Common myeloid progenitor, CD34-positive (primary cell): ENCODE data around the gene TDRKH.

Experiments
- CTCF ChIA-PET: fragments of 350-600 bp; sonication (Branson Sonifier 250); formaldehyde crosslinking; loops from one replicate; lab custom pipeline; 2021; ENCODE audit warnings: antibody characterized with exemption; lab: Charles Lee
- POLR2A ChIA-PET: fragments of 350-600 bp; sonication (Branson Sonifier 250); formaldehyde crosslinking; loops from one replicate; lab custom pipeline; 2021; ENCODE audit warnings: antibody characterized with exemption; lab: Charles Lee
- DNase-seq, 3 donors: peaks; one replicate each; pipeline versions ENCODE4 v3.0.0 to v3.0.0-alpha.2; 2013
- H3K27ac ChIP-seq, 2 experiments: 1 replicate in 1 of 2; 2 replicates in 1 of 2; pipeline ENCODE4 v1.7.0; 2013; ENCODE audit warnings: inconsistent platforms in 2 of 2, low read length in 2 of 2, mild to moderate bottlenecking in 2 of 2, low read depth in 1 of 2, moderate library complexity in 1 of 2; ENCODE audit not compliant: severe bottlenecking in 2 of 2, insufficient read depth in 1 of 2, poor library complexity in 1 of 2
- H3K27me3 ChIP-seq, 5 experiments: replicated peaks in 2 of 5; 1 replicate in 3 of 5; 2 replicates in 2 of 5; pipeline versions ENCODE4 v1.6.1 to v1.7.0; 2013; ENCODE audit warnings: low read length in 4 of 5, mild to moderate bottlenecking in 2 of 5, moderate library complexity in 2 of 5, inconsistent platforms in 1 of 5; ENCODE audit not compliant: insufficient read depth in 5 of 5, control insufficient read depth in 4 of 5
- H3K36me3 ChIP-seq, 4 experiments: 1 replicate in 2 of 4; 2 replicates in 2 of 4; pipeline versions ENCODE4 v1.6.1 to v1.7.0; 2013; ENCODE audit warnings: low read length in 3 of 4, control low read depth in 1 of 4, mild to moderate bottlenecking in 1 of 4; ENCODE audit not compliant: control insufficient read depth in 4 of 4, insufficient read depth in 4 of 4
- H3K4me1 ChIP-seq, 4 experiments: 1 replicate in 3 of 4; 2 replicates in 1 of 4; pipeline versions ENCODE4 v1.6.1 to v1.7.1; 2013; ENCODE audit warnings: low read length in 3 of 4, mild to moderate bottlenecking in 3 of 4, control low read depth in 1 of 4, inconsistent platforms in 1 of 4, moderate library complexity in 1 of 4; ENCODE audit not compliant: control insufficient read depth in 4 of 4, insufficient read depth in 4 of 4; ENCODE audit errors: control extremely low read depth in 1 of 4
- H3K4me3 ChIP-seq, 7 experiments: 1 replicate in 4 of 7; 2 replicates in 3 of 7; pipeline versions ENCODE4 v1.5.1 to v1.7.0; 2013; ENCODE audit warnings: mild to moderate bottlenecking in 7 of 7, low read length in 6 of 7, moderate library complexity in 6 of 7, inconsistent platforms in 2 of 7, low read depth in 2 of 7, control low read depth in 1 of 7; ENCODE audit not compliant: insufficient read depth in 4 of 7, control insufficient read depth in 1 of 7; ENCODE audit errors: extremely low read depth in 1 of 7
- H3K9me3 ChIP-seq, 5 experiments: 1 replicate in 4 of 5; 2 replicates in 1 of 5; pipeline versions ENCODE4 v1.6.1 to v1.7.1; 2013; ENCODE audit warnings: low read length in 4 of 5, mild to moderate bottlenecking in 2 of 5, inconsistent platforms in 1 of 5, low read depth in 1 of 5, moderate library complexity in 1 of 5; ENCODE audit not compliant: control insufficient read depth in 4 of 5, insufficient read depth in 2 of 5; ENCODE audit errors: control extremely low read depth in 1 of 5
- WGBS: methylation state at CpG from one replicate; pipeline ENCODE4 v1.1.5; 2013; ENCODE audit not compliant: insufficient coverage; 5-methylcytosine and 5-hydroxymethylcytosine counted together

TDRKH gene

GRCh38 chr1:151817353-151817730 is 27.0 kb upstream of the TDRKH start:
- ChIA-PET CTCF (interaction anchor here (0.6 to 3.0 kb wide), 4 partner anchors 14 to 288 kb away, joined by 3 to 8 read pairs (median 3); no protein-coding TSS in a partner anchor), POLR2A (interaction anchor here (0.7 kb wide), 1 partner anchor 54 kb away, joined by 3 read pairs; the partner anchor contains the start of gene MRPL9)
- H3K36me3 ChIP-seq, result no peaks in the 10 kb centered on the region

GRCh38 chr1:151816548-151817352 is 26.4 kb upstream of the TDRKH start:
- CTCF ChIA-PET, result interaction anchor here (0.6 to 3.0 kb wide), 6 partner anchors 14 to 289 kb away, joined by 3 to 8 read pairs (median 3); partner anchors contain the start of gene C2CD4D
- Histone ChIP-seq H3K27ac (no peak overlapping the region), H3K4me3 (no peak overlapping the region), H3K9me3 (no peaks in the 10 kb centered on the region), H3K27me3 (no peaks in the 10 kb centered on the region), H3K36me3 (no peaks in the 10 kb centered on the region), H3K4me1 (peaks cover 8 to 51% (median 47%) of the 10 kb centered on the region in 4 experiments)
- 96% methylated on average over 18 of the region's 26 CpGs for WGBS
- DNase-seq, result peak in 1 of 3 donors; percentile 28
- POLR2A ChIA-PET, result interaction anchor here (0.7 to 0.8 kb wide), 2 partner anchors 26 to 54 kb away, joined by 3 read pairs; partner anchors contain the start of gene MRPL9

More at GRCh38 chr1:151817353-151817730, 27.0 kb upstream of the TDRKH start:
- 64% methylated on average over 6 of the region's 7 CpGs for WGBS
- no peaks in the 10 kb centered on the region for H3K9me3 ChIP-seq
- no peaks in the 10 kb centered on the region for H3K27me3 ChIP-seq
- peak in 2 of 3 donors; percentile 53 to 64 for DNase-seq
- H3K4me3 ChIP-seq, result no peak overlapping the region
- no peak overlapping the region for H3K27ac ChIP-seq
- peaks cover 8 to 51% (median 49%) of the 10 kb centered on the region in 4 experiments for H3K4me1 ChIP-seq

GRCh38 chr1:151815716-151816327 is 25.5 kb upstream of the TDRKH start:
- Histone ChIP-seq H3K27ac (no peak overlapping the region), H3K27me3 (no peaks in the 10 kb centered on the region), H3K4me1 (peaks cover 7 to 43% (median 41%) of the 10 kb centered on the region in 4 experiments), H3K4me3 (peak overlapping the region in 1 of 7 experiments; percentile 31), H3K9me3 (no peaks in the 10 kb centered on the region), H3K36me3 (no peaks in the 10 kb centered on the region)
- POLR2A ChIA-PET, result interaction anchor here (0.8 kb wide), 1 partner anchor 25 kb away, joined by 3 read pairs; no protein-coding TSS in a partner anchor
- peak in 2 of 3 donors; percentile 56 to 61 for DNase-seq
- CTCF ChIA-PET, result interaction anchor here (1.4 to 3.0 kb wide), 4 partner anchors 13 to 81 kb away, joined by 3 to 8 read pairs (median 4); no protein-coding TSS in a partner anchor
- 0% methylated on average over 3 of the region's 12 CpGs for WGBS

GRCh38 chr1:151814971-151815545 is 24.8 kb upstream of the TDRKH start:
- Histone ChIP-seq H3K27ac (no peak overlapping the region), H3K4me1 (peaks cover 3 to 36% (median 33%) of the 10 kb centered on the region in 4 experiments), H3K4me3 (no peak overlapping the region), H3K36me3 (no peaks in the 10 kb centered on the region), H3K9me3 (no peaks in the 10 kb centered on the region), H3K27me3 (no peaks in the 10 kb centered on the region)
- DNase-seq, result no peak
- ChIA-PET POLR2A (no interaction called here), CTCF (interaction anchor here (1.4 to 3.0 kb wide), 2 partner anchors 12 to 16 kb away, joined by 3 to 8 read pairs; no protein-coding TSS in a partner anchor)
- 94% methylated on average over 8 of the region's 8 CpGs for WGBS

- ChIA-PET POLR2A (no interaction called here), CTCF (interaction anchor here (1.4 kb wide), 1 partner anchor 16 kb away, joined by 3 read pairs; no protein-coding TSS in a partner anchor)
- no peaks in the 10 kb centered on the region for H3K36me3 ChIP-seq
- WGBS, result 97% methylated on average over 15 of the region's 15 CpGs
- H3K4me1 ChIP-seq, result peaks cover 3 to 32% (median 29%) of the 10 kb centered on the region in 4 experiments
- no peak for DNase-seq
- H3K4me3 ChIP-seq, result no peak overlapping the region
- no peaks in the 10 kb centered on the region for H3K9me3 ChIP-seq
- H3K27me3 ChIP-seq, result no peaks in the 10 kb centered on the region
- H3K27ac ChIP-seq, result no peak overlapping the region
These were observed 24.1 kb upstream of the TDRKH start for GRCh38 chr1:151814426-151814825.

GRCh38 chr1:151813271-151813977 is 23.1 kb upstream of the TDRKH start:
- no peaks in the 10 kb centered on the region for H3K27me3 ChIP-seq
- H3K27ac ChIP-seq, result no peak overlapping the region
- 94% methylated on average over 8 of the region's 12 CpGs for WGBS
- DNase-seq, result no peak
- POLR2A ChIA-PET, result no interaction called here
- CTCF ChIA-PET, result no interaction called here
- H3K36me3 ChIP-seq, result no peaks in the 10 kb centered on the region
- peaks cover 3 to 32% (median 29%) of the 10 kb centered on the region in 4 experiments for H3K4me1 ChIP-seq
- no peak overlapping the region for H3K4me3 ChIP-seq
- no peaks in the 10 kb centered on the region for H3K9me3 ChIP-seq
